Activated CD8-positive, alpha-beta memory T cell treated with anti-CD3 and anti-CD28 coated beads, Interleukin-2, amount 50 U/mL, for 4 hours (primary cell): ENCODE measurements around the gene HOXC4.
"Not testable (repeated sequence)": the region's sequence is repeated elsewhere in the genome, so short reads cannot be mapped to it uniquely, and the experiment has no call there.

Source experiments
- DNase-seq: peaks from one replicate; pipeline ENCODE4 v3.0.0-alpha.2; 2020

Gene HOXC4

DNA sequence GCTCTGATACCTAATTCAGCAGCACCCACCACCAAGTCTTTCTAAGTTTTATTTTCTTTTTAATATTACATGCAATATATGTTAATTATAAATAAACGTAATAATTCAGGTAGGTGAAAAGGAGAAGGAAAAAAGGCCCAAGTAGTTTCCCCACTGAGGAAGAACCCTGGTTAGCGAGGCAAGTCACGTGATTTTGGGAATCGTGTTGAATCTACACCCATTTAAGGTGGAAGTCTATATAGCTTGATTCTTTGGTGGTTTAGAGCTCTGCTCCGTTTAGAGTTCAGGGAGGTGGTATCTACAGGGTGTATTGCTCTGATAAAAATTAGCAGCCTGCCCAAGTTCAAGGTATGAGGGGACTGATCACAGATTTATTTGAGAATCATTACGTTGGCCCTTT is 47.0 kb downstream of the HOXC4 start:
- not testable (repeated sequence) for DNase-seq

- DNase-seq = not testable (repeated sequence)
These were observed 48.6 kb downstream of the HOXC4 start for GRCh38 chr12:54102223-54102622.

DNA sequence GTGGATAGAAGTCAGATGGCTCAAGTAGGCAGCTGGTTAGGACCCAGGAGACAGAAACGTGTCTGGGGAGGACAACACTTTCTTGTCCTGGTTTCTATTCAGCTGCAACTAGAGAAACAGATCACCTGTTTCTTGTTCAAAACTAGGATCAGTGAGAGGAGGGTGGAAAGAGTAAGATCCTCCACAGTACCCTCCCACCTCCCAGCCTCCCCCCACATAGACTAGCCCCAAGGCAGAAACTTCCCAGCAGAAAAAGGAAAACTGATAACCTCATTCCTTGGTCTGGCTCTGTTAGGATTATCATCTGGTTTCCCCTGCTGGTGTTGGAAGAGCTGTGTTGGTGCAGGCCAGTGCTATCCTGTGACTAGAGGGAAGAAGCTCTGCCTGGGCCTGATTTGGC is 50.2 kb downstream of the HOXC4 start:
- DNase-seq = not testable (repeated sequence)
